ENCODE results near the gene GUCY2C. TPM values are rescaled to one million over a fixed set of nuclear protein-coding genes. Genes with fewer than 3 reads are reported as not detected.
A peak's percentile ranks its signal among the peaks of the same experiment; 100 is the strongest.

GUCY2C gene
- total RNA-seq, 2 experiments from 2014 or later, result 0.16 to 0.32 TPM

DNA sequence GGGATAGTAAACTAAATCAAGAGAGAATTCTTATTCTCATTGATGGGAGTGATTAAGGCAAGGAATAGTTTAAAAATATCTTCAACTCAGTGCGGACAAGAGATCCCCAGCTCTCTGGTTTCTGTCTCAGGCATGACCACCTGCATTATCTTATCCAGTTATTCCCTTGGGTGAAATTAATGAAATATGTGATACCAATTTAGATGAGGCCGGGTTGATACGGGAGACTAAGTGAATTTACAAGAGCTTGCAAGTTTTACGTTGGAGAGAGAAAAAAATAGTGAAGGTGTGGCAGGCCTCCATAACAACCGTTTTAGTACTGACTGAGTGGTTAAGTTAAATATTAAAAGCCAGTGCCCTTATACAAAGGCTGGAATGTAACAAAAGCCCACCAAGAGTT is 67.6 kb downstream of the GUCY2C start:
- Histone ChIP-seq H3K9me3 (ENCODE audit: low read length) (peaks cover under 1% of the 10 kb centered on the region; the same call in 1 of the 2 replicates), H3K4me2 (ENCODE audit: low read length) (peak overlapping the region; percentile 10; the same call in 1 of the 2 replicates), H3K36me3 (ENCODE audit: insufficient read depth, low read length) (no peaks in the 10 kb centered on the region), H3K27ac (ENCODE audit: low read depth, low read length, poor library complexity, severe bottlenecking) (no peak overlapping the region), H3K9me2 (ENCODE audit: insufficient read depth, low read length) (no peaks in the 10 kb centered on the region), H4K20me1 (ENCODE audit: insufficient read depth, low read length) (no peaks in the 10 kb centered on the region), H3K4me1 (ENCODE audit: insufficient read depth, low read length, poor library complexity, severe bottlenecking) (peaks cover 28% of the 10 kb centered on the region), H2AFZ (ENCODE audit: low read length) (peak overlapping the region; percentile 36; the same call in 1 of the 2 replicates), H3K4me3 (ENCODE audit: low read depth, low read length, poor library complexity, severe bottlenecking) (no peak overlapping the region), H3K79me2 (ENCODE audit: insufficient read depth, low read depth, low read length) (no peaks in the 10 kb centered on the region)
- TF ChIP-seq, protein P1, sequence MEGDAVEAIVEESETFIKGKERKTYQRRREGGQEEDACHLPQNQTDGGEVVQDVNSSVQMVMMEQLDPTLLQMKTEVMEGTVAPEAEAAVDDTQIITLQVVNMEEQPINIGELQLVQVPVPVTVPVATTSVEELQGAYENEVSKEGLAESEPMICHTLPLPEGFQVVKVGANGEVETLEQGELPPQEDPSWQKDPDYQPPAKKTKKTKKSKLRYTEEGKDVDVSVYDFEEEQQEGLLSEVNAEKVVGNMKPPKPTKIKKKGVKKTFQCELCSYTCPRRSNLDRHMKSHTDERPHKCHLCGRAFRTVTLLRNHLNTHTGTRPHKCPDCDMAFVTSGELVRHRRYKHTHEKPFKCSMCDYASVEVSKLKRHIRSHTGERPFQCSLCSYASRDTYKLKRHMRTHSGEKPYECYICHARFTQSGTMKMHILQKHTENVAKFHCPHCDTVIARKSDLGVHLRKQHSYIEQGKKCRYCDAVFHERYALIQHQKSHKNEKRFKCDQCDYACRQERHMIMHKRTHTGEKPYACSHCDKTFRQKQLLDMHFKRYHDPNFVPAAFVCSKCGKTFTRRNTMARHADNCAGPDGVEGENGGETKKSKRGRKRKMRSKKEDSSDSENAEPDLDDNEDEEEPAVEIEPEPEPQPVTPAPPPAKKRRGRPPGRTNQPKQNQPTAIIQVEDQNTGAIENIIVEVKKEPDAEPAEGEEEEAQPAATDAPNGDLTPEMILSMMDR (conservative IDR thresholded peaks at IDR 0.05; ENCODE audit: low read length), result no peak
- no peak for TF ChIP-seq EZH2phosphoT487 (IDR thresholded peaks at IDR 0.05; ENCODE audit: borderline replicate concordance, low read depth, low read length)
- CTCF ChIA-PET (ENCODE audit: unreplicated experiment), result interaction anchor here (1.0 to 1.6 kb wide), 2 partner anchors 56 to 391 kb away, joined by 3 read pairs; no protein-coding TSS in a partner anchor
- BruUV-seq (replicated peaks), result no TSS peak
- DNase-seq (ENCODE audit: low spot score), result no peak
- intact Hi-C loops (cut with micrococcal nuclease; ENCODE audit: unreplicated experiment), result no loop called here
- POLR2A ChIA-PET, result interaction anchor here (0.5 to 3.4 kb wide), 7 partner anchors 8 to 163 kb away, joined by 3 to 15 read pairs (median 4); no protein-coding TSS in a partner anchor

DNA sequence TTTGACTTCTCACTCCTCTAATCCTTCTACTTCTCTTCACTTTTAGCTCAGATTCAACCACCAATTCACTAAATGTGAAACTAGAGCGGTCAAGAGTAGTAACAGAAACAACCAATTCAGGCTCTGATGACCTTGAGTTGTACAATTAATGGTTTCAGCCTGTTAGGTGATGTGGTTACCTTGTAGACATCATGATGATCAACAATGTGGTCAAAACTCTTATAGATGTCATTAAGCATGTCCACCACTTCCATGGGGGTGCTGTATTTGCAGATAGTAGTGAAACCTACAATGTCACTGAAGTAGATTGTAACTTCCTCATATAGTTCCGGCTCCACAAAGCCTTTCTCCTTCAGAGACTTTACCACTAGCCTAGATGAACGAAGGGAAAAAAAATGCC is 74.6 kb downstream of the GUCY2C start:
- DNase-seq (ENCODE audit: low spot score), result peak; percentile 71
- no peaks in the 10 kb centered on the region for H3K79me2 ChIP-seq (ENCODE audit: insufficient read depth, low read depth, low read length)
- TF ChIP-seq, protein P1 (conservative IDR thresholded peaks at IDR 0.05; ENCODE audit: low read length), result peak; percentile 24; the same call in 1 of the 2 replicates
- no peak for TF ChIP-seq EZH2phosphoT487 (IDR thresholded peaks at IDR 0.05; ENCODE audit: borderline replicate concordance, low read depth, low read length)
- H2AFZ ChIP-seq (ENCODE audit: low read length), result peak overlapping the region; percentile 78
- ChIA-PET POLR2A (interaction anchor here (0.6 to 1.3 kb wide), 3 partner anchors 9 to 51 kb away, joined by 3 to 5 read pairs (median 3); no protein-coding TSS in a partner anchor), CTCF (ENCODE audit: unreplicated experiment) (no interaction called here)
- intact Hi-C loops (cut with micrococcal nuclease; ENCODE audit: unreplicated experiment), result no loop called here
- no TSS peak for BruUV-seq (replicated peaks)
- H3K4me1 ChIP-seq (ENCODE audit: insufficient read depth, low read length, poor library complexity, severe bottlenecking), result peaks cover 41% of the 10 kb centered on the region
- peaks cover 32% of the 10 kb centered on the region; the same call in 1 of the 2 replicates for H3K9me3 ChIP-seq (ENCODE audit: low read length)
- no peak overlapping the region for H3K4me3 ChIP-seq (ENCODE audit: low read depth, low read length, poor library complexity, severe bottlenecking)
- H3K9me2 ChIP-seq (ENCODE audit: insufficient read depth, low read length), result no peaks in the 10 kb centered on the region
- H3K4me2 ChIP-seq (ENCODE audit: low read length), result peak overlapping the region; percentile 29
- H4K20me1 ChIP-seq (ENCODE audit: insufficient read depth, low read length), result no peaks in the 10 kb centered on the region
- H3K27ac ChIP-seq (ENCODE audit: low read depth, low read length, poor library complexity, severe bottlenecking), result peak overlapping the region; percentile 29
- H3K36me3 ChIP-seq (ENCODE audit: insufficient read depth, low read length), result peaks cover 11% of the 10 kb centered on the region
